K562 (cell line): ENCODE results near the gene SVOP.

Experiments used
- CREB1 ChIP-seq, 2 experiments: sonication (generic) in 1 of 2; formaldehyde crosslinking in 1 of 2; IDR thresholded peaks; 2 replicates each; pipeline versions ENCODE4 v1.6.1 to v1.8.0; 2012 to 2022; ENCODE audit warnings: inconsistent platforms in 1 of 2, mild to moderate bottlenecking in 1 of 2, missing genetic modification reagents in 1 of 2, moderate library complexity in 1 of 2
- CTCF ChIP-seq, 3 experiments: IDR thresholded peaks in 2 of 3; conservative IDR thresholded peaks in 1 of 3; 2 replicates each; pipeline ENCODE4 v1.5.1; 2011 to 2012; ENCODE audit warnings: low read length in 3 of 3, mild to moderate bottlenecking in 3 of 3, control low read depth in 2 of 3, improper control_type of control experiment in 1 of 3, inconsistent platforms in 1 of 3, low read depth in 1 of 3, mixed read lengths in 1 of 3, moderate library complexity in 1 of 3; ENCODE audit not compliant: insufficient read depth in 2 of 3
- EZH2 ChIP-seq: IDR thresholded peaks from 2 replicates; pipeline ENCODE4 v1.6.1; 2012; ENCODE audit warnings: low read depth, mild to moderate bottlenecking, inconsistent platforms, low read length, borderline replicate concordance
- HES1 ChIP-seq: fragments of 450-650 bp; IDR thresholded peaks from 2 replicates; pipeline ENCODE4 v1.6.1; 2016; ENCODE audit warnings: low read depth, mild to moderate bottlenecking, moderate library complexity
- MAX ChIP-seq: sonication (generic); formaldehyde crosslinking; IDR thresholded peaks from 2 replicates; pipeline ENCODE4 v1.9.0; 2022; ENCODE audit warnings: mild to moderate bottlenecking, missing genetic modification reagents
- MEF2D ChIP-seq: conservative IDR thresholded peaks from 2 replicates; pipeline ENCODE4 v1.6.1; 2016; ENCODE audit warnings: low read depth, missing genetic modification characterization, missing compliant biosample characterization
- SMARCC2 ChIP-seq: fragments of 450-650 bp; IDR thresholded peaks from 2 replicates; pipeline ENCODE4 v1.6.1; 2017; ENCODE audit warnings: antibody characterized with exemption, moderate library complexity, mild to moderate bottlenecking, low read depth
- STAG1 ChIP-seq: sonication (generic); formaldehyde crosslinking; IDR thresholded peaks from 2 replicates; pipeline ENCODE4 v1.5.0; 2020; ENCODE audit warnings: missing genetic modification reagents, borderline replicate concordance
- TAF9B ChIP-seq: fragments of 450-650 bp; IDR thresholded peaks from 2 replicates; pipeline ENCODE4 v1.6.1; 2018; ENCODE audit warnings: mild to moderate bottlenecking; ENCODE audit not compliant: partially characterized antibody
- ZNF217 ChIP-seq: sonication (generic); formaldehyde crosslinking; IDR thresholded peaks from 2 replicates; pipeline ENCODE4 v1.8.0; 2022; ENCODE audit warnings: mild to moderate bottlenecking, missing genetic modification reagents
- ZNF280A ChIP-seq: fragments of 450-650 bp; IDR thresholded peaks from 2 replicates; pipeline ENCODE4 v1.6.1; 2018; ENCODE audit warnings: mild to moderate bottlenecking, low read depth; ENCODE audit not compliant: partially characterized antibody
- ZSCAN29 ChIP-seq: fragments of 450-650 bp; IDR thresholded peaks from 2 replicates; pipeline ENCODE4 v1.6.1; 2017

GRCh38 chr12:109014984-109015765, 5.7 kb downstream of the SVOP start:
- no peak for TF ChIP-seq CREB1 (IDR thresholded peaks at IDR 0.05)
- no peak for TF ChIP-seq CREB1 (CRISPR knock-in tag; IDR thresholded peaks at IDR 0.05)
- no peak for TF ChIP-seq ZNF217
- no peak for TF ChIP-seq HES1
- no peak for TF ChIP-seq MEF2D
- no peak for TF ChIP-seq MAX (CRISPR knock-in tag)
- TF ChIP-seq ZSCAN29: no peak
- no peak for TF ChIP-seq TAF9B
- TF ChIP-seq STAG1 (CRISPR knock-in tag): no peak
- TF ChIP-seq SMARCC2: no peak
- TF ChIP-seq EZH2: no peak
- TF ChIP-seq CTCF (IDR thresholded peaks at IDR 0.05 in 2 of 3, conservative IDR thresholded peaks at IDR 0.05 in 1 of 3; ENCODE audit: insufficient read depth in 2 of 3, low read depth in 1 of 3, low read length in 3 of 3): no peak
- no peak for TF ChIP-seq ZNF280A
